ENCODE results near the gene TNIK.

DNA sequence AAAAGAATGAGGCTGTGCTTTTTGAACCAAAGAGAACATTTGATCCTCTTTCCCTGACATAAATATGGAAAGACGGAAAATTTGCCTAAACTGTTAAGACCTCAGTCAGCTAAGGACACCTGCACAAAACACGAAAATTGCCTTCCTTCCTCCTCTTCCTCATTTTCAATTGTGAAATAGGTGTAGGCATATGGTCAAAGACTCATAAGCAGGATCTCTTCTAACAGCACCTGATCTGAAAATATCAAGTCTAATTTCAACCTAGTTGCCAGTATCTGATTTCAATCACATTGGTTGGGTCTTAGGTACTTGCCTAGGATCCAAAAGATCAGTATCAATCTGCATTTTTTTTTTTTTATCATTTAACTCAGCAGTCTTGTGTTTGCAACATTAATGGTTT is 218.0 kb downstream of the TNIK start:
- TF ChIP-seq, protein P1, sequence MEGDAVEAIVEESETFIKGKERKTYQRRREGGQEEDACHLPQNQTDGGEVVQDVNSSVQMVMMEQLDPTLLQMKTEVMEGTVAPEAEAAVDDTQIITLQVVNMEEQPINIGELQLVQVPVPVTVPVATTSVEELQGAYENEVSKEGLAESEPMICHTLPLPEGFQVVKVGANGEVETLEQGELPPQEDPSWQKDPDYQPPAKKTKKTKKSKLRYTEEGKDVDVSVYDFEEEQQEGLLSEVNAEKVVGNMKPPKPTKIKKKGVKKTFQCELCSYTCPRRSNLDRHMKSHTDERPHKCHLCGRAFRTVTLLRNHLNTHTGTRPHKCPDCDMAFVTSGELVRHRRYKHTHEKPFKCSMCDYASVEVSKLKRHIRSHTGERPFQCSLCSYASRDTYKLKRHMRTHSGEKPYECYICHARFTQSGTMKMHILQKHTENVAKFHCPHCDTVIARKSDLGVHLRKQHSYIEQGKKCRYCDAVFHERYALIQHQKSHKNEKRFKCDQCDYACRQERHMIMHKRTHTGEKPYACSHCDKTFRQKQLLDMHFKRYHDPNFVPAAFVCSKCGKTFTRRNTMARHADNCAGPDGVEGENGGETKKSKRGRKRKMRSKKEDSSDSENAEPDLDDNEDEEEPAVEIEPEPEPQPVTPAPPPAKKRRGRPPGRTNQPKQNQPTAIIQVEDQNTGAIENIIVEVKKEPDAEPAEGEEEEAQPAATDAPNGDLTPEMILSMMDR (conservative IDR thresholded peaks at IDR 0.05; ENCODE audit: low read depth, low read length), result no peak
- no peak for TF ChIP-seq EZH2 (IDR thresholded peaks at IDR 0.05; ENCODE audit: low read length, unreplicated experiment)
